Measurements from ENCODE around the gene CMTR2.
"Not testable (repeated sequence)": the region's sequence is repeated elsewhere in the genome, so short reads cannot be mapped to it uniquely, and the experiment has no call there.

CMTR2 gene

DNA sequence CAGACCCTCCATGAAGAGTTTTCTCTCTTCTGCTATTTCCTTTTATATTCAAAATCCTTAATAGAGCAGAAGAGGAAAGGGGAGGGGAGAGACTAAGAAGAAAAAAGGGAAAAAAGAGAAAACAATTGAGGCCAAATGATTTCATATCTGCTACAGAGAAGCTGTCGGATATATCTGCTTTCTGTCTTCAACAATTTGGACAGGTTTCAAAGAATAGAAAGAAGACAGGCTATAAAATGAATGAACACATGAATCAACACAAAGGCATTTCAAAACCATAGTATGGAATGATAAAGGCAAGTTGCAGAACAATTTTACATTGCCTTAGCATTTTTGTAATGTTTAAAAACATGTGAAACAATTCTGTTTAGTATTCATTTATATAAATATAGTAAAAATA is 4.7 kb upstream of the CMTR2 start:
- no peaks in the 10 kb centered on the region for H3K4me1 ChIP-seq
- no peak for DNase-seq (ENCODE audit: low spot score in 2 of 2)
- in situ Hi-C loops (cut with MboI; ENCODE audit: low sequenced_read_pairs), result no loop called here
- H3K36me3 ChIP-seq (replicated peaks), result no peaks in the 10 kb centered on the region
- no peaks in the 10 kb centered on the region for H3K27me3 ChIP-seq (ENCODE audit: low read depth)
- no peak overlapping the region for H3K4me3 ChIP-seq
- no peaks in the 10 kb centered on the region; the same call in 1 of the 2 replicates for H3K9me3 ChIP-seq

DNA sequence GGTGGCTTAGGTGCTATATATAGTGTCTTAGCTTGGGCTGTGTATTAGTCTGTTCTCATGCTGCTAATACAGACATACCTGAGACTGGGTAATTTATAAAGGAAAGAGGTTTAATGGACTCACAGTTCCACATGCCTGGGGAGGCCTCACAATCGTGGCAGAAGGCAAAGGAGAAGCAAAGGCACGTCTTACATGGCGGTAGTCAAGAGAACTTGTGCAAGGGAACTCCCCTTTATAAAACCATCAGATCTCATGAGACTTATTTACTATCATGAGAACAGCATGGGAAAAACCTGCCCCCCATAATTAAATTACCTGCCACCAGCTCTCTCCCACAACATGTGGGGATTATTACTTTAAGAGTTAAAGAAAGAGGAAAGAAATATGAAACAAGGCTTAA is 2.9 kb upstream of the CMTR2 start:
- H3K4me3 ChIP-seq; DNase-seq (ENCODE audit: low spot score in 2 of 2); in situ Hi-C loops (cut with MboI; ENCODE audit: low sequenced_read_pairs); H3K4me1 ChIP-seq; H3K27me3 ChIP-seq (ENCODE audit: low read depth); H3K9me3 ChIP-seq; H3K36me3 ChIP-seq (replicated peaks): not testable (repeated sequence)

DNA sequence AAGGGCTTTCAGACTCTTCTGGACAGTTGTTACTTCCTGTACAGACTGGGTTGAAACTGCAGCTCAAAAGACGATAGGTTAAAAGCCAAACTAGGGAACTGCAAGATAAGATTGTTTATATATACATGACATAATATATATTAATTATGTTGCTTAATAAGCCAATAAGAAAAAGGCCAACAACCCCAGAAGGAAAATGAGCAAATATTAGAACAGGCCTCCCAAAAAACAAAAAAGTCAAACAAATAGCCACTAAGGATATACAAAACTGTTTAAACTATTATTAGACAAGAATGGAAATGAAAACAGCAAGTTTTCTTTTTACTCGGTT is 495 bp upstream of the CMTR2 start:
- Histone ChIP-seq H3K4me3 (peak overlapping the region; percentile 62), H3K4me1 (no peaks in the 10 kb centered on the region; the same call in 1 of the 2 replicates), H3K36me3 (replicated peaks) (peaks cover 5% of the 10 kb centered on the region), H3K9me3 (no peaks in the 10 kb centered on the region; the same call in 1 of the 2 replicates), H3K27me3 (ENCODE audit: low read depth) (no peaks in the 10 kb centered on the region)
- in situ Hi-C loops (cut with MboI; ENCODE audit: low sequenced_read_pairs), result no loop called here
- DNase-seq (ENCODE audit: low spot score in 2 of 2), result no peak

DNA sequence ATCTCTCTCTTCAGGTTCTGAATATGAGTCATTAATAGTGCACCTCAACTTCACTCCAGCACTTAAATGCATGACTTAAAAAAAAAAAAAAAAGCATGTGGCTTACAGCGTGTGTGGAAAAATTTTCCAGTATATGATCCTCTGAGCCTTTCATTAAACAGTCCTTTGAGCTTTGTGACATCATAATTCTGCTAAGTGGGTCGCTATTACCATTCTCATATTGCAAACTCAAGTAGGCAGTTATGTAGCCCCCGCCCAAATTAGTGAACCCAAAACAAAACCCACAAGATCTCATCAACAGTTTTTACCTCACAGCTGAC is 672 bp downstream of the CMTR2 start:
- H3K9me3 ChIP-seq, result no peaks in the 10 kb centered on the region; the same call in 1 of the 2 replicates
- H3K4me1 ChIP-seq, result no peaks in the 10 kb centered on the region; the same call in 1 of the 2 replicates
- peaks cover 5% of the 10 kb centered on the region for H3K36me3 ChIP-seq (replicated peaks)
- no peak for DNase-seq (ENCODE audit: low spot score in 2 of 2)
- in situ Hi-C loops (cut with MboI; ENCODE audit: low sequenced_read_pairs), result no loop called here
- H3K4me3 ChIP-seq, result peak overlapping the region; percentile 62
- no peaks in the 10 kb centered on the region for H3K27me3 ChIP-seq (ENCODE audit: low read depth)

DNA sequence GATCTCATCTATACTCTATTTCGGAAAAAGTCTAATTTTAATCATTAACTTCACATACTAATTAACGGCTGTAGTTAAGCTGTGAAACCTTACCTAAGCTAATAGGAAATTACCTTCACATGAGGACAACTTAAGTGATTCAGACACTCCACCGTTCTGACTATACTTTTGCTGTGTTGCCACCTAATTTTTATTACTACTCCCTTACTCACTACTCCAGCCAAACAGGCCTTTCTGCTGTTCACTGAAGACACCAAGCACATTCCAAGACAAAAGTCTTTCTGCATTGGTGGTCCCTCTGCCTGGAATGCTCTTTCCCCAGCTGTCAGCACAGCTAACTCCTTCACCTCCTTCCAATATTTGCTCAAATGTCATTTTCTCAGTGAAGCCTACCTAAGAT is 1.3 kb downstream of the CMTR2 start:
- Histone ChIP-seq H3K9me3 (no peaks in the 10 kb centered on the region), H3K4me1 (no peaks in the 10 kb centered on the region; the same call in 1 of the 2 replicates), H3K36me3 (replicated peaks) (peaks cover 5% of the 10 kb centered on the region), H3K27me3 (ENCODE audit: low read depth) (no peaks in the 10 kb centered on the region), H3K4me3 (no peak overlapping the region)
- in situ Hi-C loops (cut with MboI; ENCODE audit: low sequenced_read_pairs), result no loop called here
- no peak for DNase-seq (ENCODE audit: low spot score in 2 of 2)

DNA sequence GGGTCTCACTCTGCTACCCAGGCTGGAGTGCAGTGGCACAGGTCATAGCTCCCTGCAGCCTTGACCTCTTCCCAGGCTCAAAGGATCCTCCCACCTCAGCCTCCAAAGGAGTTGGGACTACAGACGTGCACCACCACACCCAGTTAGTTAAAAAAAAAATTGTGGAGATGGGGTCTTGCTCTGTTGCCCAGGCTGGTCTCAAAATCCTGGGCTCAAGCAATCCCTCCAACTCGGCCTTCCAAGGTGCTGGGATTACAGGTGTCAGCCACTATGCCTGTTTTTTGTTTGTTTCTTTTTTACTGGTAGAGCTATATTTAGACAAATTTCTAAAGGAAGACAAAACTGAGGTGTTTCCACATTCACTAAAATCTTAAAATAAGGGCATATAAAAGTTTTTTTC is 1.7 kb downstream of the CMTR2 start:
- H3K9me3 ChIP-seq, result no peaks in the 10 kb centered on the region
- H3K27me3 ChIP-seq (ENCODE audit: low read depth), result no peaks in the 10 kb centered on the region
- no peak for DNase-seq (ENCODE audit: low spot score in 2 of 2)
- H3K4me3 ChIP-seq, result no peak overlapping the region
- no peaks in the 10 kb centered on the region; the same call in 1 of the 2 replicates for H3K4me1 ChIP-seq
- peaks cover 5% of the 10 kb centered on the region for H3K36me3 ChIP-seq (replicated peaks)
- in situ Hi-C loops (cut with MboI; ENCODE audit: low sequenced_read_pairs), result no loop called here

DNA sequence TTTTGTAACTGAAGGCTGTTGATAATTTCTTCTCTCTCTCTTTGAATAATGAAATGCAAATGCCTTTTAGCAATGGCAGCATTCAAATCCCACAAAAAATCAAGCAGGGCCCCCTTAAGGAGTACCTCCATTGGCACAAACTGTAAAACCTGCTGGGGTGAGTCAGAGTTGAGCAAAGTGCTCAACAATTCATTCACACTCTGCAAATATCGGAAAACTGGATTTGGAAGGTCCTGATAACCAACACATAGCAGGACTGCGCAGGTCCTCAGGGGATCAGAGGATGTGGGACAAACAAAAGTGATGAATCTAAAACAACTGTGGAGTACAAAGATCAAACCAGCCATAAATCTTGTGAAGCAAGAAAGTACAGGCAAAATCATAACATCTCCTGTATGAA is 5.6 kb downstream of the CMTR2 start:
- DNase-seq (ENCODE audit: low spot score in 2 of 2), result no peak
- peaks cover 5% of the 10 kb centered on the region for H3K36me3 ChIP-seq (replicated peaks)
- in situ Hi-C loops (cut with MboI; ENCODE audit: low sequenced_read_pairs), result no loop called here
- no peaks in the 10 kb centered on the region; the same call in 1 of the 2 replicates for H3K4me1 ChIP-seq
- H3K9me3 ChIP-seq, result no peaks in the 10 kb centered on the region
- H3K27me3 ChIP-seq (ENCODE audit: low read depth), result no peaks in the 10 kb centered on the region
- no peak overlapping the region for H3K4me3 ChIP-seq

DNA sequence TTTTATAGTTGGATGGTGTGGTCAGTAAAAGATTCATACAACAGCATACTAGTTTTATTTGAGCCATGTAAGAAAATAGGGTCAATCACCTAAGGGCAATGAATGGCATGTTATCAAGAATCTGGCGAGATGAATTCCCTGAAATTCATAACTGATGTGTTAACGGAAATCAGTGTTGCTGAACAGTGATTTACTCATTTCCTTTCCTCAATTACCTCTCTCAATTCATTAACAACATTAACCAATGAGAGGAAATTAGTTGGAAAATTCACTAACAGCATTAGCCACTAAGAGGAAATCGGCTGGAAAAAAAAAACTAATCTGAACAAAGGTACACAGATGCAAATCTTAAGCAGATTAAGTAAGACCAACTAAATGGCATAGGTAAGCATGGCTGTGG is 6.3 kb downstream of the CMTR2 start:
- Histone ChIP-seq H3K4me3 (no peak overlapping the region), H3K36me3 (replicated peaks) (peaks cover 5% of the 10 kb centered on the region), H3K27me3 (ENCODE audit: low read depth) (no peaks in the 10 kb centered on the region), H3K9me3 (no peaks in the 10 kb centered on the region), H3K4me1 (no peaks in the 10 kb centered on the region; the same call in 1 of the 2 replicates)
- in situ Hi-C loops (cut with MboI; ENCODE audit: low sequenced_read_pairs), result no loop called here
- DNase-seq (ENCODE audit: low spot score in 2 of 2), result no peak

DNA sequence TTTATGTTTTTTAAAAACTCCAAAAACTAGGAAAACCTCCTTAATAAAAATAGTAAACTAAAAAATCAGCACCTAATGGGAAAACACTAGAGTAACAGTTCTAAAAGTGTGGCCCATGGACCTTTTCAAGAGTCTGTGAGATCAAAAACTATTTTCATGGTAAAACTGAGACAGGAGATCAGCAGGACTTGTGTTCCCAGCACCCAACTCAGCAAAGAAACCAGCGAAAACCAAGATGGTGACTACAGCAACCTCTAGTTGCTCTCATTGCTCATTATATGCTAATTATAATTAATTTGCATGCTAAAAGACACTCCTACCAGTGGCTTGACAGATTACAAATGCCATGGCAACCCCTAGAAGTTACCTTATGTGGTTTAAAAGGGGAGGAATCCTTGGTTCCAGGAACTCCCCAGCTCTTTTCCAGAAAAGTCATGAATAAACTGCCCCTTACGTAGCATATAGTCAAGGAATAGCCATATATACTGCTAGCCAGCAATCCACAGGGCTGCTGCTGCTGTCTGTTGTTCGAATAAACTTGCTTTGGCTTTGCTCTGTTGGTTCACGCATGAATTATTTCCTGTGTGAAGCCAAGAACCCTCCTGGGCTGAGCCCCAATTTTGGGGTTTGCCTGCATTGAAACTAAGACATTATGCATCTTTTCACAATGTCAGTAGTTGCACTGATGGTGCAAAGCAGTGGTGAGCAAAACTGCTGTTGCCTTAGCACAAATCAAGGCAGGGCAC is 12.4 kb downstream of the CMTR2 start:
- H3K4me3 ChIP-seq, result no peak overlapping the region
- in situ Hi-C loops (cut with MboI; ENCODE audit: low sequenced_read_pairs), result no loop called here
- DNase-seq (ENCODE audit: low spot score in 2 of 2), result no peak
- no peaks in the 10 kb centered on the region; the same call in 1 of the 2 replicates for H3K27me3 ChIP-seq (ENCODE audit: low read depth)
- no peaks in the 10 kb centered on the region for H3K9me3 ChIP-seq
- no peaks in the 10 kb centered on the region for H3K36me3 ChIP-seq (replicated peaks)
- no peaks in the 10 kb centered on the region for H3K4me1 ChIP-seq

DNA sequence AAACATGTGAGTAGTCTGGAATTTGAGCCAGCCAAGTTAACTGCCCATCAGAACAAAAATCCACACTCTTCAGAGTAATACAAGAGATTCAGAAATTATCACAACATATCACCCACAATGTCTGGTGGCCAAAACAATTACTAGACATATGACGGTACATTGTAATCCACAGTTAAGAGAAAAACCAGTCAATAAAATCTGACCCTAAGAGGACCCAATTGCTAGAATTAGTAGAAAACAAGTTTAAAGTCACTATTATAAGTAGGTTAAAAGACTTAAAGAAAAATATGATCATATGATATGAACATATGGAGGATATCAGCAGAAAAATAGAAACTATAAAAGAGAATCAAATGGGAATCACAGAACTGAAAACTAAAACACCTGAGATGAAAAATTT is 15.8 kb downstream of the CMTR2 start:
- Histone ChIP-seq H3K4me3 (no peak overlapping the region), H3K36me3 (replicated peaks) (no peaks in the 10 kb centered on the region), H3K4me1 (no peaks in the 10 kb centered on the region), H3K27me3 (ENCODE audit: low read depth) (no peaks in the 10 kb centered on the region; the same call in 1 of the 2 replicates), H3K9me3 (no peaks in the 10 kb centered on the region)
- in situ Hi-C loops (cut with MboI; ENCODE audit: low sequenced_read_pairs), result no loop called here
- no peak for DNase-seq (ENCODE audit: low spot score in 2 of 2)

DNA sequence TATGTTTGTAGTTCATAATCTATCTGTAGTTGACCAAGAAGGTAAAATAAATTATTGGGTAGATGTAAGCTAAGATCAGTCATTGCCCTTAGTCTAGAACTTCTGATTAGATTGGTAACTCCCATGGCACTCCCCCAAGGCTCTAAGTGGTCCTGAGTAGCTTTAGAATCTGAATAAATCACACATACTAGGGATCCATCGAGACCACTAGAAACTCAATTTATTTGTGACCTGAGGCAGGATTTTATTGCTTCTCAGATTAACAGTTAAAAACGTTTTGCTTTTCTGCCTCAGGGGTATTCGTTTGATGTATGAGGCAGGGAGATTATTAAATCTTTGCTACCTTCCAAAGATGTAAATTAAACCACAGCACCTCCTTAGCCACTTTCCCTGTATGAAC is 24.9 kb downstream of the CMTR2 start:
- Histone ChIP-seq H3K36me3 (replicated peaks) (no peaks in the 10 kb centered on the region), H3K9me3 (no peaks in the 10 kb centered on the region), H3K27me3 (ENCODE audit: low read depth) (no peaks in the 10 kb centered on the region; the same call in 1 of the 2 replicates), H3K4me3 (no peak overlapping the region), H3K4me1 (no peaks in the 10 kb centered on the region)
- DNase-seq (ENCODE audit: low spot score in 2 of 2), result no peak
- in situ Hi-C loops (cut with MboI; ENCODE audit: low sequenced_read_pairs), result no loop called here

DNA sequence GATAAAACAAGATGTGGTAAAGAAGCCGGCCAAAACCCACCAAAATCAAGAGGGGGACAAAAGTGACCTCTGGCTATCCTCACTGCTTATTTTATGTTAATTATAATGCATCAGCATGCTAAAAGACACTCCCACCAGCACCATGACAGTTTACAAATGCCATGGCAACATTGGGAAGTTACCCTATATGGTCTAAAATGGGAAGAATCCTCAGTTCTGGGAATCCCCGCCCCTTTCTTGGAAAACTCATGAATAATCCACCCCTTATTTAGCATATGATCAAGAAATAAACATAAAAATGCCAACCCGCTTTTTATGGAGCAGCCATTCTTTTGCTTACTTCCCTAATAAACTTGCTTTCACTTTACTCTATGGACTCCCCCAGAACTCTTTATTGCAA is 25.6 kb downstream of the CMTR2 start:
- no peaks in the 10 kb centered on the region for H3K9me3 ChIP-seq
- H3K4me1 ChIP-seq, result no peaks in the 10 kb centered on the region
- no peak overlapping the region for H3K4me3 ChIP-seq
- in situ Hi-C loops (cut with MboI; ENCODE audit: low sequenced_read_pairs), result no loop called here
- no peaks in the 10 kb centered on the region for H3K36me3 ChIP-seq (replicated peaks)
- no peaks in the 10 kb centered on the region; the same call in 1 of the 2 replicates for H3K27me3 ChIP-seq (ENCODE audit: low read depth)
- no peak for DNase-seq (ENCODE audit: low spot score in 2 of 2)

DNA sequence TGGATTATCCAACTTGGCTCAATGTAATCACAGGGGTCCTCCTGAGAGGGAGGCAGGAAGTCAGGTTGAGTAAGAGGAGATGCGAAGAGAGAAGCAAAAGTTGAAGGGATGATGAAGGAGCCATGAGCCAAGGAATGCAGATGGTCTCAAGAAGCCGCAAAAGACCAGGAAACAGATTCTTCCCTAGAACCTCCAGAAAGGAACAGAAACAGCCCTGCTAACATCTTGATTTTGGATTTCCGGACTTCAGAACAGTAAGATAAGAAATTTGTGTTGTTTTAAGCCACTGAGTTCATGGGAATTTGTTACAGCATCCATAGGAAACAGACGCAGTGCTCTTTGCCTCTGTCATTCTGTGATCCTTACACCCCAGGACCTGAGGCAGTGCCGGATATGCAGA is 26.8 kb downstream of the CMTR2 start:
- Histone ChIP-seq H3K36me3 (replicated peaks) (no peaks in the 10 kb centered on the region), H3K4me1 (no peaks in the 10 kb centered on the region), H3K27me3 (ENCODE audit: low read depth) (peaks cover 1% of the 10 kb centered on the region; the same call in 1 of the 2 replicates), H3K9me3 (no peaks in the 10 kb centered on the region), H3K4me3 (no peak overlapping the region)
- no peak for DNase-seq (ENCODE audit: low spot score in 2 of 2)
- in situ Hi-C loops (cut with MboI; ENCODE audit: low sequenced_read_pairs), result no loop called here

DNA sequence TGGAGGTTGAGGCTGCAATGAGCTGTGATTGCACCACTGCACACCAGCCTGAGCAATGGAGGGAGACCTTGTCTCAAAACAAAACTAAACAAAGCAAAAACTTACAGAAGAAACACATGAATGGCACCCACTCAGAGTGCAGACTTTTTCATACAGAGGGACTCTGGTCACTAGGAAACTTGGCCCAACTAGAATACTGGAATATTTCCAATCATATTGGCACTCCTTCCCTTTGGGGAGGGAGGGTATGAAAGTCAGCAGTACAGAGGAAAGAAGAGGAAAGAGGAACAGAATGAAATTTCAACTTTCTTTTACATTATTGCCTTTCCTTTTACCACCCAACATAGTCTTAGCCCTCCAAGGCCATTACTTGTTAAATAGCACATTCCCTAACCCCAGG is 28.2 kb downstream of the CMTR2 start:
- DNase-seq (ENCODE audit: low spot score in 2 of 2), result no peak
- Histone ChIP-seq H3K36me3 (replicated peaks) (no peaks in the 10 kb centered on the region), H3K4me3 (no peak overlapping the region), H3K27me3 (ENCODE audit: low read depth) (peaks cover 8% of the 10 kb centered on the region), H3K4me1 (no peaks in the 10 kb centered on the region), H3K9me3 (no peaks in the 10 kb centered on the region)
- in situ Hi-C loops (cut with MboI; ENCODE audit: low sequenced_read_pairs), result no loop called here

DNA sequence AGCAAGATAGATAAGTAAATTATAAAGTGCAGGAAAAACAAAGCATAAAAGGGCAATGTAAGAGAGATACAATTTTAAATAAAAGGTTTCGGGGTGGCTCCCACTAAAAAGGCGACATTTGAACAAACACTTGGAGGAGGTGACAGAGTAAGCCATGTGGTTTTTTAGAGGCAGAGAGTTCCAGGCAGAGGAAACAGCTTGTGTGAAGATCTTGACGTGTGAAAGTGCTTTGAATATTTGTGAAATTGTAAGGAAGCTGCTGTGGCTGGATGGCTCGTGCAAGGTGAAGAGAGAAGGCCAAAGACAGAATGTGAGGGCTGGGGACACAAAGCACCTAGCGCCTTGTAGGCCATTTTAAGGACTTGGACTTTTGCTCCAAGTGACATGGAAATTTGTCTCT is 30.1 kb downstream of the CMTR2 start:
- DNase-seq (ENCODE audit: low spot score in 2 of 2), result no peak
- in situ Hi-C loops (cut with MboI; ENCODE audit: low sequenced_read_pairs), result no loop called here

More for the DNA sequence above, 30.1 kb downstream of the CMTR2 start:
- H3K36me3 ChIP-seq (replicated peaks), result no peaks in the 10 kb centered on the region
- H3K9me3 ChIP-seq, result no peaks in the 10 kb centered on the region
- no peaks in the 10 kb centered on the region for H3K4me1 ChIP-seq
- no peak overlapping the region for H3K4me3 ChIP-seq
- H3K27me3 ChIP-seq (ENCODE audit: low read depth), result peaks cover 8% of the 10 kb centered on the region
